Kidney capillary endothelial cell (primary cell): ENCODE measurements around the gene CCDC12.
A peak's percentile ranks its signal among the peaks of the same experiment; 100 is the strongest.

Experiments
- DNase-seq: peaks from one replicate; pipeline ENCODE4 v3.0.0-alpha.2; 2018; ENCODE audit warnings: low spot score

The CCDC12 gene

DNA sequence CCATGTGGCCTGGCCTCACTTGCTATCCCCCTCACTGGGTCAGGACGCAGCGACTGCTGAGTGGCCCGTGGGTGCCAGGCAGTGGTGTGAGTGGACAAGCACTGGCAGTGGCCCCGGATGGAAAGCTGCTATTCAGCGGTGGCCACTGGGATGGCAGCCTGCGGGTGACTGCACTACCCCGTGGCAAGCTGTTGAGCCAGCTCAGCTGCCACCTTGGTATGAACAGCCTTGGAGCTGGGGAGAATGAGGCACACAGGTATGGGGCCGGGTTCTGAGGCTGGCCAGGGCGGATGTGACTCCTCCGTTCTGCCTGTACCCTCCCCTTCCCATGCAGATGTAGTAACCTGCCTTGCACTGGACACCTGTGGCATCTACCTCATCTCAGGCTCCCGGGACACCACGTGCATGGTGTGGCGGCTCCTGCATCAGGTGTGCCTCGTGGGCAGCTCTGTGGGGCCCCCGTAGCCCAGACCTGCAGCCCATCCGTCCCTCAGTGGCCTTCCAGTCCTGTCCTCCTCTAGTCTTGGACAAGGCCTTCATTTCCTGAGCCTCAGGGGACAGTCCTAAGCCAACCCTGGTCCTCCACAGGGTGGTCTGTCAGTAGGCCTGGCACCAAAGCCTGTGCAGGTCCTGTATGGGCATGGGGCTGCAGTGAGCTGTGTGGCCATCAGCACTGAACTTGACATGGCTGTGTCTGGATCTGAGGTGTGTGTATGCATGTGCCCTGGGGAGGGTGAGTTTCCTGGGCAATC, 31.1 kb upstream of the CCDC12 start:
- no peak for DNase-seq

DNA sequence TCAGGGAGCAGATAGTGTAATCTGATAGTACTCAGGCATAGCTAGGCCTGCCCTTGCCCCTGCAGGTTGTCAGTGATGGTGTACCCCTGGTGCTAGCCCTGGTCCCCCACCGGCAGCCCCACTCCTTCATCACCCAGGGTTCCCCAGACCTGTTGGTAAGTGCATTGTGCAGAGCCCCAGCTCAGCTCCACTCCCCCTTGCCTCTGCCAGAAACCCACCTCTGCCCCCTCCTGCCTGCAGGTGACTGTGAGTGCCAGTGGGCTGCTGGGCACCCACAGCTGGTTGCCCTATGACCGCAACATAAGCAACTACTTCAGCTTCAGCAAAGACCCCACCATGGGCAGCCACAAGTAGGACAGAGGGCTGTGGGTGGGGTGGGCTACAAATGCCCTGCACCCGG, 30.5 kb upstream of the CCDC12 start:
- DNase-seq = no peak

DNA sequence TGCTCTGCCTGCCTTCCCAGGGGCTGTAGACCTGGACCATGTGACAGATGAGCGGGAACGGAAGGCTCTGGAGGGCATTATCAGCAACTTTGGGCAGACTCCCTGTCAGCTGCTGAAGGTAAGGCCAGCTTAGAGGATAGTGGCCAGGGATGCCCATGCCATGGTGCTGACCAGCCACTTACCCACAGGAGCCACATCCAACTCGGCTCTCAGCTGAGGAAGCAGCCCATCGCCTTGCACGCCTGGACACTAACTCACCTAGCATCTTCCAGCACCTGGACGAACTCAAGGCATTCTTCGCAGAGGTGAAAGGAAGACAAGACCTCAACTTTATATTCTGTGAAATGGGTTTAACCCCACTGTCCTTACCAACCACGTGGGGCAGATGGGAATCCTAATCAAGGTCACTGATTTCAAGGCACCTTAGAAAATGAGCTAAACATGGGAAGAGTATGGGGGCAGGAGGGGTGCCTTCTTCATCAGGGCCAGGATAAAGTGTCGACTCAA, 29.7 kb upstream of the CCDC12 start:
- DNase-seq = no peak

DNA sequence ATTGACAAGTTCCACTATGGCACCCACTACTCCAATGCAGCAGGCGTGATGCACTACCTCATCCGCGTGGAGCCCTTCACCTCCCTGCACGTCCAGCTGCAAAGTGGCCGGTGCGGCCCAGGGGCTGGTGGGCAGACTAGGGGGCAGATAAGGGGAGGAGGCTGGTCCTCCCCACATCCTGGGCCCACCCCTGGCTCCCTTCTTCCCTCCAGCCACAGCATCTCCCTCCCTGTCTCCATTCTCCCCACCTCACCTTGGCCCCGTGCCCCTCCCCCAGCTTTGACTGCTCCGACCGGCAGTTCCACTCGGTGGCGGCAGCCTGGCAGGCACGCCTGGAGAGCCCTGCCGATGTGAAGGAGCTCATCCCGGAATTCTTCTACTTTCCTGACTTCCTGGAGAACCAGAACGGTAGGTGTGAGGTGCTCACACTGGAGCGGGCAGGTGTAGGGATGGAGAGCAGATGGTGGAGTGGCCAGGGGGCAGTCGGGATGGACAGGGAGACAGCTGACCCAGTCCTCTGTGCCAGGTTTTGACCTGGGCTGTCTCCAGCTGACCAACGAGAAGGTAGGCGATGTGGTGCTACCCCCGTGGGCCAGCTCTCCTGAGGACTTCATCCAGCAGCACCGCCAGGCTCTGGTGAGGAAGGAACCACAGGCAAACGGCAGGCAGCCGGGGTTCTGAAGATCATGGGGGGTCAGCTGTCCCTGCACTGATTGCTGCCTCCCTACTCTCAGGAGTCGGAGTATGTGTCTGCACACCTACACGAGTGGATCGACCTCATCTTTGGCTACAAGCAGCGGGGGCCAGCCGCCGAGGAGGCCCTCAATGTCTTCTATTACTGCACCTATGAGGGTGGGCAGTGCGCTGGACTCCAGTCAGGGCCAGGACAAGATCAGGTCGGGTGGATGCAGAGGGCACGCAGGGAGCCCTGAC, 28.9 kb upstream of the CCDC12 start:
- DNase-seq = no peak

DNA sequence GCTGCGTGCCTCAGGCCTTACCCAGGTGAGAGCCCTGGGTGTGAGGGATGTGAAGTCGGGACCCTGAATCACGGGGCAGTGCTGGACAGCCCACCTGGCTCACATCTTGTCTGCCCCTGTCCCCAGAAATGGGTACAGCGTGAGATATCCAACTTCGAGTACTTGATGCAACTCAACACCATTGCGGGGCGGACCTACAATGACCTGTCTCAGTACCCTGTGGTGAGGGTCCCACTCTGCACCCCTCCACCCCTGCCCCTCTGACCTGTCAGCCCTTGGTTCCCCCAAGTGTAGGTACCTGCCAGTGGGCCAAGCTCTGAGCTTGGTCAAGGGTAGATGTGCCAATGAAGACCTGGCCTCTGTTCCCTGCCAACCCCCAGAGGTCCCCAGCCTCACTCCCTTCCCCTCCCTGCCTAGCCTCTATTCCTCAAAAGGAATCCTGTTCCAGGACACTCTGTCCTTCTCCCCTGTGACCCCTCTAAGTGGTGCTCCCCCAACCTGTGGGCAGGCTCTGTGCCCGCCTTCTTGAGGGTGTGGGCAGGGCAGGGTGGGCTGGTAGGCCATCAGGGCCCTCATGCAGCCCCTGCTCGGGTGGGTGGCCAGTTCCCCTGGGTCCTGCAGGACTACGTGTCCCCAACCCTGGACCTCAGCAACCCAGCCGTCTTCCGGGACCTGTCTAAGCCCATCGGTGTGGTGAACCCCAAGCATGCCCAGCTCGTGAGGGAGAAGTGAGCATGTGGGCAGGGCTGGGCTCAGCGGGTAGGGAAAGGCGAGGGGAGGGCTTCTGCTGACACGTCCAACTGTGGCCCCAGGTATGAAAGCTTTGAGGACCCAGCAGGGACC, 28.0 kb upstream of the CCDC12 start:
- DNase-seq = no peak

DNA sequence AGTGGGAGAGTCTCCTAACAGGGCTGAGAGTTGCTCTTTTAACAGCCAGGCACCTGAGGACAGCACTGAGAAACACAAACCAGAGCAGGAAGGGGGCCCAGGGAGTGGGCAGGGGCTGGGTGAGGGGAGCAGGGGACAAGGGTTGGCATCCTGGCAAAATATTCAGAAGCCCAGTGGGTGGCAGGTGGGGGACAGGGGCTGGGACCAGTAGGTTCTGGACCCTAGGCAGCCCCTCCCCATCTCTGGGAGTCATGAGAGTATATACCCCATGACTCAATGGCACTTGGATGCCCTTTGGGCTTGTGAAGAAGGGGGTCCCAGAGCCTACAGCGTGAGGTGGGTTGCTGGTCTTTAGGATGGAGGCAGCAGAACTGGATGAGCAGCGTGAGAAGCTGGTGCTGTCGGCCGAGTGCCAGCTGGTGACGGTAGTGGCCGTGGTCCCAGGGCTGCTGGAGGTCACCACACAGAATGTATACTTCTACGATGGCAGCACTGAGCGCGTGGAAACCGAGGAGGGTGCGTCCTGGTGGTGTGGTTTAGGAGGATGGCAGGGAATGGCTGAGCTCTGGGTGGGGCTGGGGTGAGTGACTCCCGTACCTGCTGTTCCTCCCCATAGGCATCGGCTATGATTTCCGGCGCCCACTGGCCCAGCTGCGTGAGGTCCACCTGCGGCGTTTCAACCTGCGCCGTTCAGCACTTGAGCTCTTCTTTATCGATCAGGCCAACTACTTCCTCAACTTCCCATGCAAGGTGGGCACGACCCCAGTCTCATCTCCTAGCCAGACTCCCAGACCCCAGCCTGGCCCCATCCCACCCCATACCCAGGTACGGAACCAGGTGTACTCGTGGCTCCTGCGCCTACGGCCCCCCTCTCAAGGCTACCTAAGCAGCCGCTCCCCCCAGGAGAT, 27.2 kb upstream of the CCDC12 start:
- no peak for DNase-seq

DNA sequence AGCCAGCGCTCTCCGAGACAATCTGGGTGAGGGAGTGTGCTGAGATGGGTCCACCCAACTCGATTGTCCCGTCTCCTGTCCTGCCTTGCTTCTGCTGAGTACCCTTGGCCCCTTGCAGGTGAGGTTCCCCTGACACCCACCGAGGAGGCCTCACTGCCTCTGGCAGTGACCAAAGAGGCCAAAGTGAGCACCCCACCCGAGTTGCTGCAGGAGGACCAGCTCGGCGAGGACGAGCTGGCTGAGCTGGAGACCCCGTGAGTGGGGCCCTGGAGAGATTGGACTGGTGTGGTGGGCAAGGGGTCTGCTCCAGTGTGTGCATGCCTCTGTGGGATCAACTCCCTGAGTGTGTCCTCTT, 26.5 kb upstream of the CCDC12 start:
- DNase-seq = no peak

DNA sequence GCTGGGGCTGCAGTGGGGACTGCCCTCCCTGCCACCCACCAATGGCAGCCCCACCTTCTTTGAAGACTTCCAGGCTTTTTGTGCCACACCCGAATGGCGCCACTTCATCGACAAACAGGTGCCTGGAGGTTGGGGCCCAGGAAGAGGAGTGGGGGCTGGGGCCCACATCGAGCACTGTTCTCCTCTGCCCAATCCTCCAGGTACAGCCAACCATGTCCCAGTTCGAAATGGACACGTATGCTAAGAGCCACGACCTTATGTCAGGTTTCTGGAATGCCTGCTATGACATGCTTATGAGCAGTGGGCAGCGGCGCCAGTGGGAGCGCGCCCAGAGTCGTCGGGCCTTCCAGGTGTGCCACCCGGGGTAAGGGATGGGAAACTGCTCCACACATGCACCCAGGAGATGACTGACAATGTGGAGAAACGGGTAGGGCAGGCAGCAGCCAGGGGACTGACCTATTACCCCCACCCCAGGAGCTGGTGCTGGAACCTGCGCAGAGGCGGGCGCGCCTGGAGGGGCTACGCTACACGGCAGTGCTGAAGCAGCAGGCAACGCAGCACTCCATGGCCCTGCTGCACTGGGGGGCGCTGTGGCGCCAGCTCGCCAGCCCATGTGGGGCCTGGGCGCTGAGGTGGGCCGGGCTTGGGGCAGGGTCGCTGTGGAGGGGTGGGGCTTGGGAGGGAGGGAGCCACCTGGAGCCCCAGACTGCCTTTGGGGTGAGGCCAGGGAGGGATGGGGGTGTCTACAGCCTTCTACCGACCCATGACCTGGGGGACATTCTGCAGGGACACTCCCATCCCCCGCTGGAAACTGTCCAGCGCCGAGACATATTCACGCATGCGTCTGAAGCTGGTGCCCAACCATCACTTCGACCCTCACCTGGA, 25.9 kb upstream of the CCDC12 start:
- DNase-seq = no peak

DNA sequence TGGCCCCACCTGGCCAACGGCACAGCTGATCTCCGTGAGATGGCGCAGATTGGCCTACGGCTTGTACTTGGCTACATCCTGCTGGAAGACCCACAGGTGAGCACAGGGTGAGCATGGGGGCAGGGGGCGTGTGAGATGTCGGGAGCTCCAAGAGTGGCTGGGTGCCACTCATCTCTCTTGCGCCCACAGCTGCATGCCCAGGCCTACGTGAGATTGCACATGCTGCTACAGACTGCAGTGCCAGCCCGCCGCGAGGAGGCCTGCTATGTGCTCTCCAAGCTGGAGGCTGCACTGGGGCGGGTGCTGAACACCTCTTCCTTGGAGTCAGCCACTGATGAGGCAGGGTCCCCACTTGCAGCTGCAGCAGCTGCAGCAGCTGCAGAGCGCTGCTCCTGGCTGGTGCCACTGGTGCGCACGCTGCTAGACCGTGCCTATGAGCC, 25.2 kb upstream of the CCDC12 start:
- DNase-seq = no peak

DNA sequence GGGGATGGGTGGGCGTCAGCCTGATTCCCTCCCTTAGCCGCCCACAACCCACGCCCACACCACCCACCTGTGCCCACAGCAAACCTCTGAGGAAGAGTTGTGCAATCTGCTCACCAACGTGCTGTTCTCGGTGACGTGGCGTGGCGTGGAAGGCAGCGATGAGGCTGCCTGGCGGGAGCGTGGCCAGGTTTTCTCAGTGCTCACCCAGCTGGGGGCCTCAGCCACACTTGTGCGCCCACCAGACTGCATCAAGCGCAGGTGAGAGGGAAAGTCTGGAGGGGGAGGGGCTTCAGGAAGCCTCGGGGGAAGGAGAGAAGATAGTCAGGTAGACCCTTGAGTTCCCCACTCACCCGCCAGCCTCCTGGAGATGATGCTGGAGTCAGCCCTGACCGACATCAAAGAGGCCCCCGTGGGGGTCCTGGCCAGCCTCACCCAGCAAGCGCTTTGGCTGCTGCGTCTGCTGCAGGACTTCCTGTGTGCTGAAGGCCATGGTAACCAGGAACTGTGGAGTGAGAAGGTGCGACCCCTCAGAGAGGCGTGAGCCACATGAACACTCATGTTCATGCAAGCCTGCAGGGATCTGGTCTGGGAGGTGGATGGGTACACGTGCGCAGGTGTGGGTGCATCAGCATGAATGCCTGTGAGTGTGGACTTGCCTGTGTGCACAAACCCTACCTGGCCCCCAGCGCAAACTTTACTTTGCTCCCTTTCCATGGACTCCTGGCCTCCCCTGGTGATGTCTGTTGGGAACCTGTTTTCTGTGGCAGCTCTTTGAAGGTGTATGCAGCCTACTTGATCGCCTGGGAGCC, 24.6 kb upstream of the CCDC12 start:
- DNase-seq = no peak

DNA sequence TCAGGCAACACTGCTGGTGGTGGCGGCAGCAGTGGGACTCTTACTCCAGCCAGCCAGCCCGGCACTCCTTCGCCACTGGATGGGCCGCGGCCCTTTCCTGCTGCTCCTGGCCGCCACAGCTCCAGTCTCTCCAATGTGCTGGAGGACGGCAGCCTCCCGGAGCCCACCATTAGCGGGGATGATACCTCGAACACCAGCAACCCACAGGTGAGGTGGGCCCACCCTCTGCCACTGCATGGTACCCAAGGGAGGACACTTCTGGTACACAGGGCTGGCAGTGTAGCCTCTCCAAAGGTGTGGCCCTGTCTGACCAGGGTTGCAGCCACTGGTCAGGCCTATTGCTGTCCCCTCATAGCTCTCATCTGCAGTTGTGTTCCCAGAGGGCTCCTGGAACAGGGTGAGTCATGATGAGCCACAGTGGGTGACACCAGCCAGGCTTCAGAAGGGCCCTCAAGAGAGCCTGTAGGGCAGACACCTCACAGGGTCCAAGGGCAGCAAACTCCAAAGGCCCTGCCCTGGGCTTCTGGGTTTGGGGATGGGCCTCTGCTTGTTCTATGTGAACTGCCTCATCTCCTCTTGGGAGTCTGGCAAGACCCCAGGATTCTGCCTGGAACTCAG, 23.8 kb upstream of the CCDC12 start:
- peak; percentile 28 for DNase-seq

DNA sequence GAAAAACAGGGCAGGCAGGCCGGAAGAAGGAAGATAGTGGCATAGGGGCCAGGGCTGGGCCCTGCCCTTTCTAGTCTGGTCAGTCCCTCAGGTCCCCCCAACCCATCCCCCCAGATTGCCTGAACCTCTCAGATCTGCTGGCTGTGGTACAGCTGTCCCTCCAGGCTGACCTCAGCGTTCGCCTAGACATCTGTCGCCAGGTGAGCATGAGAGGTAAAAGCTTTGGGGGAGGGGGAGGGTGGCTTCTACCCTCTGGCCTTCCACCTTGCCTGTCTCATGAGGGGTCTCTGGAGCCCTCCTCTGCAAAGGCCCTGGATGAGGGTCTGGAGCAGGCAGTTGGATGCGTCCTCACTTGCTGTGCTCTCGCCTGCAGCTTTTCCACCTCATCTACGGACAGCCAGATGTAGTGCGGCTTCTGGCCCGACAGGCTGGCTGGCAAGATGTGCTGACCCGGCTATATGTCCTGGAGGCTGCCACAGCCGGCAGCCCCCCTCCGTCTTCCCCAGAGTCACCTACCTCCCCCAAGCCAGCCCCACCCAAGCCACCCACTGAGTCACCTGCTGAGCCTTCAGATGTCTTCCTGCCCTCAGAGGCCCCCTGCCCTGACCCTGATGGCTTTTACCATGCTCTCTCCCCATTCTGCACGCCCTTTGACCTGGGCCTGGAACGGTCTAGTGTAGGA, 23.1 kb upstream of the CCDC12 start:
- no peak for DNase-seq

DNA sequence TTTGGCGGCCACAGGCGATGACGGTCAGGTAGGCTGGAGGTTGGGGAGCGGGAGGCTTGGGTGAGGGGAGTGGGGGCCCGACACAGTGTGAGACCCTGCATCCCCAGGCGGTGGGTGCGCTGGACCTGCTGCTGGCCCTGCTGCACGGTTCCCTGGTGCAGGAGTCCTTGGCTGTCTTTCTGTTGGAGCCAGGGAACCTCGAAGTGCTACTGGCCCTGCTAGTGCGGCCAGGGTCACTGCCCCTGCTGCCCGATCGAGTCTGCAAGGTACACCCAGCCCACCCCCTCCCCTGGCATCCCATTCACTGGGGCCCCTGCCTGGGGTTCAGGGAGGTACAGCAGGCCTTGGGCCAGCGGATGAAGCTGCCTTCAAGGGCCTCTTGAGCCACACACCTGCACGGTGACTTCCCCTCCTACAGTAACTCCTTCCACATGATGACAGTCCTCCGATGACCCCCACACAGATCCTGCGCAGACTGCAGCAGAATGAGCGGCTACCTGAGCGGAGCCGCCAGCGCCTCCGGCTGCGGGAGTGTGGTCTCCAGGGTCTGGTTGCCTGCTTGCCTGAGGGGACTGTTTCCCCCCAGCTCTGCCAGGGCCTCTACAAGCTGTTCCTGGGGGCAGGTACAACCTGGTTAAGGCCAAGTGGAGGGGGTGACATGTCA, 22.4 kb upstream of the CCDC12 start:
- no peak for DNase-seq

DNA sequence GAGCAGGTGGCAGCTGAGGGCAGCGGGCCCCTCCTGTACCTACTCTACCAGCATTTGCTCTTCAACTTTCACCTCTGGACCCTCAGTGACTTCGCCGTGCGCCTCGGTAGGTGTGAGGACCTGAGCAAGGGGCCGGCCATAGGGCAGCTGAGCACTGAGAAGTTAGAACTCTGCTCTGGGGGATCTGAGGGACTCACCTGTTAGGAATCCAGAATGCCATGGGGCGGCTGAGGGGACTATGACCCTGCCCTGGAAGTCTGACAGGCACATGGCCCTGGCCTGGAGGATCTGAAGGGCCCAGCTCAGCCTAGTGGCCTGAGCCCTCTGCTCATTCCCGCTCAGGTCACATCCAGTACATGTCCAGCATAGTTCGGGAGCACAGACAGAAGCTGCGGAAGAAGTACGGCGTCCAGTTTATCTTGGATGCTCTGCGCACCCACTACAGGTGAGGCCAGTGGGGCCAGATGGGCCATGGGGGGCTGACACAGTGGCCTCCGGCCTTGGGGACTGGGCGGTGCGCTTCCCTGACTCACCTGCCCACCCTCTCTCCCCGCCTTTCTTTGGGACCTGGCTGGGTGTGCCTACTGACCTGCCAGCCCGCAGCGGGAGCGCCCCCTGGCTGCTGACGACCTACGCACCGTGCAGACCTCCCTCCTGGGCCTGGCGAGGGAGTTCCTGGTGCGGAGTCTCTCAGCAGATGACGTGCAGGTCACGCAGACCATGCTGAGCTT, 21.7 kb upstream of the CCDC12 start:
- peak; percentile 44 for DNase-seq

DNA sequence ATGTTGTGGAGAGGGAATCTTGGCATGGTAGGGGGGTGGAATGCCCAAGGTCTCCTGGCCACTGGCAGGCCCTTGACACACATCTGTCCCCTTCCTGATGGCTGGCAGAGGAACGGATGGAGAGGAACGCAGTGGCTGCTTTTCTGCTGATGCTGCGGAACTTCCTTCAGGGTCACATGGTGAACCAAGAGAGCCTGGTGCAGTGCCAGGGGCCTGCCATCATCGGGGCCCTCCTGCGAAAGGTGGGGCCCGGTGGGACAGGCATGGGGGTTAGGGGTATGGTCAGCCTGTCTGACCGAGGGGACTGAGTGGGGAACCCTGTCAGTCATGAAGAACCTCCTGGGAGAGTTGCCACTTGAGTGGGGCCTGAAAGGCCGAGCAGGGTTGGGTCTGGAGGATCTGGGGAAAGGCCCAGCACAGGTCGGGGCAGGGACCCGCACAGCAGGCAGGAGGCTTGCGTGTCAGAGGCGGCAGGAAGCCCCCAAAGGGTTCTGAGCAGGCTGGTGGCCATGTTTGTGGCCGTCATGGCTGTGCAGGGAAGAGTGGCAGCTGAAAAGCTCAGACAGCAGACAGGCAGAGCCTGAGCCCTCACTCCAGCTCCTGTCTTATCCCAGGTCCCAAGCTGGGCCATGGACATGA, 21.0 kb upstream of the CCDC12 start:
- DNase-seq = no peak

DNA sequence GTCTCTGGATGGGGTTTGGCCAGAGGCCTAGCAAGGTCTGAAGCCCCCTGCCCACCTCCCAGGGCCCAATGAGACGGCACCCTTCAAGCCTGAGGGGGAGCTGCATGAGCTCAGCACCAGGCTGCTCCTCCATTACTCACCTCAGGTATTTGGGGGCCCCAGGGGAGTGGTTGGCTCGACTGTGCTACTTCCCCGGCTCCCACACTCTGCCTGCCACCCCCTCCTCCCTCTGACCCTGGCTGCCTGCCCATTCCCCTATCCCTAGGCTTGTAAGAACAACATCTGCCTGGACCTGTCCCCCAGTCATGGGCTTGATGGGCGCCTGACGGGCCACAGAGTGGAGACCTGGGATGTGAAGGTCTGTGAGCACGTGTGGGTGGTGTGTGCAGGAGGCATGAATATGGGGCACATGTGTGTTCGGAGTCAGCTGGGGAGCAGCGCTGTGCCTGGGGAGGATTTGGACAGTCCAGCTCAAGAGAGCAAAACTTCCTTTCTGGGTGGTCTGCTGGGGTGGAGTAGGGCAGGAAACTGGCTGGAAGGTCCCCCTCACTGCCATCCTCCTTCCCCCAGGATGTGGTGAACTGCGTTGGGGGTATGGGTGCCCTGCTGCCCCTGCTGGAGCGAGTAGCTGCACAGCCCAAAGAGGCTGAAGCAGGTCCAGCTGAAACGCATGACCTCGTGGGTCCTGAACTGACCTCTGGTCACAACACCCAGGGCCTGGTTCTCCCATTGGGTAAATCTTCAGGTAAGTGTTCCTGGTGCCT, 20.3 kb upstream of the CCDC12 start:
- DNase-seq = no peak
